LNCAP (cell line): ENCODE measurements around the gene KRTAP12-4.

ENCODE experiments used
- TF ChIP-seq, protein P1 (sequence below): fragments of 450-650 bp; IDR thresholded peaks from 2 replicates; pipeline ENCODE4 v1.5.1; 2017; ENCODE audit warnings: mild to moderate bottlenecking

The KRTAP12-4 gene

DNA sequence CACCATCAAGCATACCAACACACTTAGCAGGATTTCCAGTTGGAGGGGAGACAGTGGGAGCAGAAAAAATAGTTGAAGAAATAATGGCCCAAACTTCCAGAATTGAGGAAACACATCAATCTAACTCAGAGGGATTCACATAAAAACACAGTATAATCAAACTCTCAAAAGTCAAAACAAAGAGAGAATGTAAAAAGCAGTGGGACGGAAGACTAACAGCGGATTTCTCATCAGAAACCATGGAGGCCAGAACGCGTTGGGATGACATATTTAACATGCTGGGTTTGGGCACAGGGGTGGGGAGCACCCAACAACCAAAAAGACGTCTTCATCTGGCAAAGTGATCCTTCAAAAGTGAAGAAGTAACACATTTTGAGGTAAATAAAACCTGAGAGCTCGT lies 34.6 kb downstream of the KRTAP12-4 start:
- TF ChIP-seq, protein P1, sequence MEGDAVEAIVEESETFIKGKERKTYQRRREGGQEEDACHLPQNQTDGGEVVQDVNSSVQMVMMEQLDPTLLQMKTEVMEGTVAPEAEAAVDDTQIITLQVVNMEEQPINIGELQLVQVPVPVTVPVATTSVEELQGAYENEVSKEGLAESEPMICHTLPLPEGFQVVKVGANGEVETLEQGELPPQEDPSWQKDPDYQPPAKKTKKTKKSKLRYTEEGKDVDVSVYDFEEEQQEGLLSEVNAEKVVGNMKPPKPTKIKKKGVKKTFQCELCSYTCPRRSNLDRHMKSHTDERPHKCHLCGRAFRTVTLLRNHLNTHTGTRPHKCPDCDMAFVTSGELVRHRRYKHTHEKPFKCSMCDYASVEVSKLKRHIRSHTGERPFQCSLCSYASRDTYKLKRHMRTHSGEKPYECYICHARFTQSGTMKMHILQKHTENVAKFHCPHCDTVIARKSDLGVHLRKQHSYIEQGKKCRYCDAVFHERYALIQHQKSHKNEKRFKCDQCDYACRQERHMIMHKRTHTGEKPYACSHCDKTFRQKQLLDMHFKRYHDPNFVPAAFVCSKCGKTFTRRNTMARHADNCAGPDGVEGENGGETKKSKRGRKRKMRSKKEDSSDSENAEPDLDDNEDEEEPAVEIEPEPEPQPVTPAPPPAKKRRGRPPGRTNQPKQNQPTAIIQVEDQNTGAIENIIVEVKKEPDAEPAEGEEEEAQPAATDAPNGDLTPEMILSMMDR: no peak

DNA sequence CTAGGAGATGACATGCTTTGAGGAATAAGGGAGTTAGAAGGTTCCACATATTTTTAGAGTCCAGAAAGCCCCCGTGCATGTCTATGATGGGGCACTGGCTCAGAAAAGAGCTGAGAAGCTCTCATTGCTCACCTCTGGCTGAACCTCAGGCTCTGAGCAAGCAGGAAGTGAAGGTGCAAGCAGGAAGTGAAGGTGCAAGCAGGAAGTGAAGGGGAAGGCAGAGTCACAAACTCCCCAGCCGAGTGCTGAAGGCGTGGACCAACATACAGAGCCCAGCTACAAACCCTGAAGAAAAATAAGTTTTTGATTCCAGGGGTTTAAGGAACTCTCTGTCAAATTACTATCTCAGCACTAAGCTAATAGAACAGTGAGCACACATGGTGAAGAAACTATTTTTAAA lies 35.5 kb downstream of the KRTAP12-4 start:
- TF ChIP-seq, protein P1: no peak

DNA sequence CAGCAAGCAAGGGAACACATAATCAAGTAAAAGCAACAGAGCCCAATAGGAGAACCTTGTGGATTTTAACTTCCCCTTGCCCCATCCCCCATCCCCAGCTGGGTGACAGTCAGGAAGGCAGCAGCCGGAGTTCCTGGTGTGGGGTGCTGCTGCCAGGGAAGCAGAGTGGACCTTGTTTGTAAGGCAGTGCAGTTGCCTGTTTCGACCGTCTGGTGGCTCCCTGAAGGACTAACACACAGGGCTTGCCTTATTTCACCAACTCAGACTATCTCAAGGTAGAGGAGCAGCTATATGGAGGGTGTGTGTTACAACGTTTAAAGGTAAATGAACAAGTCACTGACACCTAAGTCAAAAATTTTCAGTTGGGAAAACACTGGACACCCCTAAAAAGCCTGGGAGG lies 36.0 kb downstream of the KRTAP12-4 start:
- TF ChIP-seq, protein P1: peak; percentile 43

DNA sequence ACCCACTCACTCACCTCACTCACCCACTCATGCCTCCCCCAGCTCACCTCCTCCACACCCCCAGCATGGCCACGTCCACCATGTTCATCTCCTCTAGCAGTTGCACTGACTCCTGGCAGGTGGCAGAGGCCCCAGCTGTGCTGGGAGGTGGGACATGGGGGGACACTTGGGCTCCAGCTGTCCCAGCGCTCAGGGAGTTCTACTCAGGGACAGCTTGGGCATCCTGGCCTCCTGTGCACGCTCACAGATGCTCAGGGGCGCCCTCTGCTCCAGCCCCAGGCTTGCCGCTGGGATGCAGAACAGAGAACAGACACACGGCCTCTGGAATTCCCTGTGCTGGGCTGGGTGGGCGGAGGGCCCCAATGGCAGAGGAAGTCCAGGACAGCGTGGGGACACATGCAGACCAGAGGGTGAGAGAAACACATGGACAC lies 37.4 kb downstream of the KRTAP12-4 start:
- TF ChIP-seq, protein P1: no peak

DNA sequence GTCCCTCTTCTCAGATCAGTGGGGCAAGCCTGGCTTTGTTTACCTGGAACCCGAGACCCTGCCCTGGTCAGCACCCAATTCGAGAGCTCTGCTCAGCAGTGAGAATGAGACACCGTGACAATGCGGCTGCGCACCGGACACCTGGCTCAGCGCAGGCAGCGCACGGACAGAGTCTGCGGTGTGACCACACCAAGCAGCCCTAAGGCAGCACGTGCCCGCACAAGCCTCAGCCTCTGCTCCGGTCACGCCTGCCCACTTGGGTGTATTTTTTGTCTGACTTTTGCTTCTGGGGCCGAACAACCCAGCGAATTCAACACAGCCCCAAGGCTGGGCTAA lies 37.9 kb downstream of the KRTAP12-4 start:
- TF ChIP-seq, protein P1: no peak

DNA sequence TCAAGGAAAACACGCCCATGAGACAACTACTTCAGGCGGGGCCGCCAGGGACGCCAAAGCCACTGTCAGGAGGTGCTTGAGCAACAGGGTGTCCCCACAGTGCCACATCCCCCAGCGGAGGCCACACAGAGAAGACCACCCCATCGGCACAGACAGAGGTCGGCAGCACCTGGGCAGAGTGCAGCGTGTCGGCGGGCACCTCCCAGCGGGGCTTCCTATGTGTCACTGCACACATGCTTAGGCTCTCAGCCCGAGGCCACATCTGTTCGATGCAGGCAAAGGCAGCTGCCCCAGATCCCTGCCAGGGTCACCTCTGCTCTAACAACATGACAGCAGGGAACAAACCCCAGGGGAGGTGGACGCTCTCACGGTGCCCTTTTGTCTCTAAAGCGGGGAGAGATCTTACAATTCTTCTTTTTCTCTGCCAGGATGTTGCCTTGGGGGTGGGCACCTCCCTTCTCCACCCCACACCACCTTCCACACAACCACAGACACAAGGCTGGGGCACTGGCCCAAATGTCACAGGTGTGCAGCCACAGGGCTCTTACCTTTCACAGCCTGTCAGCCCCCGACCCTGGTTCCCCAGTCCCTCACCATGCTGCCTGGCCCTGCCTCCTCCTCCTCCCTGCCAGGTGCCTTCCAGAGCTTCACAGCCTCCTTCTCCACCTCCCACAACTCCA lies 38.4 kb downstream of the KRTAP12-4 start:
- TF ChIP-seq, protein P1: no peak

DNA sequence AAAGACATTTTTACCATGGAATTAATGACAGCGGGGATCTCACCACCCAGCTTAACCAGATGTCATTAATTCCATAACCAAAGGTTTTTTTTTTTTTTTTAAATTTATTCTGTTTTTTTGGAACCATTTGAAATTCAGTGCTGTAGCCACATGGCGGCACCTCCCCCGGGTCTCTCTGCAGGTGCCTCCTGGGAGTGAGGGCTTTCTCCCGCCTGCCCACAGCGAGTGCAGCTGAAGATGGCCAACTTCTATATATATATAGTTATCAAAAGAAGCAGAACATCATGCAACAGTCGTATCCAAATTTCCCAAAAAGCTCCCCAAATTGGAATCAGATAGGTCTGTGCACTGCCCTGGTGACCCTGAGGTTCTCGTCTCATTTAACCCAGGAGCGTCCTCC lies 39.0 kb downstream of the KRTAP12-4 start:
- TF ChIP-seq, protein P1: no peak

DNA sequence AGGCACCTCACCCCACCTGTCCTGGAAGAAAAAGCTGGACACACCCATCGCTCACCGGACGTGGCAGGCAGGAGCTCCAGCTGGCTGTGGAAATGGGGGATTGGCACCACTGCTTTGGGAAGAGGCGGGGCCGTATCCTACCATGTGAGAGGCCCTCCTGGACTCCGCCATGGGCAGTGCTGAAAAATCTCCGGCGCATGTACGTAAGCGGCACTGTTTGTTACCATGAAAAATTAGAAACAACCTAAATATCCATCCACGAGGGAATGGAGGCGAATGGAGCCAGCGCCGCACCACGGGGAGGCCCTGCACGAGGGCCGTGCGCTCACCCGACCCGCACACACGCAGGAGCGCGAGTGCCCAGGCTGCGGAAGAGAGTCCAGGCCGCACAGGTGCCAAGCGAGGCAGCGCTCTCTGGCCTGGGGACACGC lies 39.5 kb downstream of the KRTAP12-4 start:
- TF ChIP-seq, protein P1: no peak
